PC-9 (cell line): ENCODE results near the gene HAX1.

ENCODE experiments used
- CTCF ChIP-seq: fragments of 200-600 bp; sonication (generic); conservative IDR thresholded peaks from 2 replicates; pipeline ENCODE4 v1.6.1; 2017; ENCODE audit warnings: mixed run types, antibody characterized with exemption, mild to moderate bottlenecking, moderate library complexity
- EZH2 ChIP-seq: fragments of 200-600 bp; sonication (generic); IDR thresholded peaks from 2 replicates; pipeline ENCODE4 v1.8.0; 2017; ENCODE audit warnings: antibody characterized with exemption, low read depth

DNA sequence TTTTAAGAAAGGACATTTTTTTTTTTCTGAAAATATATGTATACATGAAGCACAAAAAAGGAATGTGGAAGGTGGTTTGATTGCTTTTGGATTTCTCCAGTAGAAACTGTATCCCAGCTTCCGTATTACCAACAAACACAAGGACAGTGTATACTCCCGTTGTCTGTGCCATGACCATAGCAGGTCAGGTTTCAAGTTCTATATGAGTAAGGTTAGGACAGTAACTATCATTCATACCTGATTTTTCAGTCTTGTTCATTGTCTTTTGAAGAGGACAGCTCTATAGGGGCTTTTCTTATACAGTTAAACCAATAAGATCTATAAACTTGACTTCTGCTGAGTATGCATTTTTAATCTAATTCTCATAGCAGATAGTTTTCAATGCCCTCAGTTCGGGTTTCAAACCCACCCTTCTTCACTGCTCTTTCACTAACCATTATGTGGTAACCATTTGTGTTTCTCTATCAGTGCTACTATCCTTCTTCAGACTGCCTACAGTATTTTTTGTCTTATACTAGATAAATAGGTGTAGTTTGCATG is 32.1 kb upstream of the HAX1 start:
- TF ChIP-seq CTCF = no peak
- no peak for TF ChIP-seq EZH2
